Activated T-helper 17 cell treated with anti-CD3 and anti-CD28 coated beads, Interleukin-2, amount 50 U/mL, for 72 hours (primary cell): ENCODE results near the gene CFAP74. TPM values are rescaled to one million over a fixed set of nuclear protein-coding genes. Genes with fewer than 3 reads are reported as not detected.

Experiments used
- ATAC-seq: fragments of 150-1000 bp; cut with Tn5 transposase; replicated peaks from 2 replicates; pipeline ENCODE4 v1.10.0; 2021; ENCODE audit warnings: mild to moderate bottlenecking, moderate library complexity
- H3K27ac Mint-ChIP-seq: one replicate; pipeline ENCODE4 v1.8.0; 2022; ENCODE audit warnings: mixed read lengths
- H3K27me3 Mint-ChIP-seq: one replicate; pipeline ENCODE4 v1.8.0; 2022; ENCODE audit warnings: mixed read lengths
- H3K36me3 Mint-ChIP-seq: one replicate; pipeline ENCODE4 v1.8.0; 2022; ENCODE audit warnings: low read depth, mild to moderate bottlenecking, mixed read lengths
- H3K4me1 Mint-ChIP-seq: one replicate; pipeline ENCODE4 v1.8.0; 2022; ENCODE audit warnings: mixed read lengths
- H3K4me3 Mint-ChIP-seq: one replicate; pipeline ENCODE4 v1.8.0; 2022; ENCODE audit warnings: mild to moderate bottlenecking, mixed read lengths
- H3K9me3 Mint-ChIP-seq: one replicate; pipeline ENCODE4 v1.8.0; 2022; ENCODE audit warnings: mixed read lengths
- total RNA-seq, 2 donors: library from RNA; stranded (reverse); gene quantifications; one replicate each; pipeline ENCODE4 v1.2.3, GENCODE V29; 2022

CFAP74 gene
- total RNA-seq, 2 donors from 2014 or later: not detected

DNA sequence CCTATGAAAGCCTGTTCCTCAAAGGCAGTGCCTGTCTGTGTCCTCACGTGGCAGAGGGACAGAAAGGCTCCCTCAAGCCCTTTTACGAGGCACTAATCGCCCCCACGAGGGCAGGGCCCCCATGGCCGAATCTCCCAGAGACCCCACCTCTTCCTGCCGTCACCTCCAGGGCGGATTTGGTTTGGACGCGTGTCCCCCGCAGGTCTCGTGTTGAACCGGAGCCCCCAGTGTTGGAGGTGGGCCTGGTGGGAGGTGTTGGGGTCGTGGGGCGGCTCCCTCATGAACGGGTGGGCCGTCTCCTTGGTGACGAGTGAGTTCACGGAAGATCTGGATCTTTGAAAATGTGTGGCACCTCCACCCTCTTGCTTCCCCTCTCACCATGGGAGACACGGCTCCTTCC is 27.6 kb downstream of the CFAP74 start:
- Mint-ChIP-seq H3K36me3 (no peaks in the 10 kb centered on the region), H3K27ac (no peak overlapping the region), H3K4me1 (no peaks in the 10 kb centered on the region), H3K4me3 (no peak overlapping the region), H3K9me3 (no peaks in the 10 kb centered on the region), H3K27me3 (peaks cover 3% of the 10 kb centered on the region)
- ATAC-seq: no peak

DNA sequence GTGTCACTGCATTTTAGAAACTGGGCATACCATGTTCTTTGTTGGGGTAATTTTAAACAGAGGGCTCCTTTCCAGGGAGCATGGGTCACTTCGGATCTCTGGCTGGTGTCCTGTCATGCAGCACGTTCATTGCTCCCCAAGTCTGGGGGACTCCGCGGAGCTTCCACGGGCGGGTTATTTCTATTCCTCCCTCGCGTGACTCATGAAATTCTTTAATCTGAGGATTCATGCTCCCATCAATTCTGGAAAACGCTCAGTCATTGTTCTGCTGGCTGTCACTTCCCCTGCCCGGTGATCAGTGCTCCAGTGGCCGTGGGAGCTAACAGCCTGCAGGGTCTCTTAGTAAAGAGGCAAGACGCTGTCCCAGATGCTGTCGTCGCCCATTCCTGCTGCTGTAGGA is 28.1 kb downstream of the CFAP74 start:
- peaks cover 3% of the 10 kb centered on the region for H3K27me3 Mint-ChIP-seq
- no peaks in the 10 kb centered on the region for H3K9me3 Mint-ChIP-seq
- H3K36me3 Mint-ChIP-seq: no peaks in the 10 kb centered on the region
- H3K4me1 Mint-ChIP-seq: no peaks in the 10 kb centered on the region
- H3K27ac Mint-ChIP-seq: no peak overlapping the region
- ATAC-seq: no peak
- no peak overlapping the region for H3K4me3 Mint-ChIP-seq

DNA sequence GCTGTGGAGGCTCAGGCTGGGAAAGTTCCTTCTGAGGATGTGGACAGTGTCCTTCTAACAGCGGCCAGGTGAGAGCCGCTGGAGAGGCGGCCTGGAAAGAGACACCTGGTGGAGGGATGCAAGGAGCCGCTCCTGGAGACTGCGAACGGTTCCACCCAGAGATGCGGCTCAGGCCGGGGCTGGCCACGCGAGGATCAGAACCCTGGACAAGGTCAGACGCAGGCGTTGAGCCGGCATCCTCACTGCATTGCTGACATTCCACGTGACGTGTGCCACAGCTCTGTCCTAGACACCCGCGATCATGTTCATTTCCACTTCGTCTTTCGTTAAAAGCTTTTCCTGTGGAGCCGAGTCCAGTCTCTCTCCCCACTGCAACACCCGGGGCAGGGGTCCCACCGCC is 28.8 kb downstream of the CFAP74 start:
- no peaks in the 10 kb centered on the region for H3K9me3 Mint-ChIP-seq
- H3K27me3 Mint-ChIP-seq: peaks cover 3% of the 10 kb centered on the region
- H3K36me3 Mint-ChIP-seq: no peaks in the 10 kb centered on the region
- ATAC-seq: no peak
- H3K4me3 Mint-ChIP-seq: no peak overlapping the region
- no peaks in the 10 kb centered on the region for H3K4me1 Mint-ChIP-seq
- no peak overlapping the region for H3K27ac Mint-ChIP-seq

DNA sequence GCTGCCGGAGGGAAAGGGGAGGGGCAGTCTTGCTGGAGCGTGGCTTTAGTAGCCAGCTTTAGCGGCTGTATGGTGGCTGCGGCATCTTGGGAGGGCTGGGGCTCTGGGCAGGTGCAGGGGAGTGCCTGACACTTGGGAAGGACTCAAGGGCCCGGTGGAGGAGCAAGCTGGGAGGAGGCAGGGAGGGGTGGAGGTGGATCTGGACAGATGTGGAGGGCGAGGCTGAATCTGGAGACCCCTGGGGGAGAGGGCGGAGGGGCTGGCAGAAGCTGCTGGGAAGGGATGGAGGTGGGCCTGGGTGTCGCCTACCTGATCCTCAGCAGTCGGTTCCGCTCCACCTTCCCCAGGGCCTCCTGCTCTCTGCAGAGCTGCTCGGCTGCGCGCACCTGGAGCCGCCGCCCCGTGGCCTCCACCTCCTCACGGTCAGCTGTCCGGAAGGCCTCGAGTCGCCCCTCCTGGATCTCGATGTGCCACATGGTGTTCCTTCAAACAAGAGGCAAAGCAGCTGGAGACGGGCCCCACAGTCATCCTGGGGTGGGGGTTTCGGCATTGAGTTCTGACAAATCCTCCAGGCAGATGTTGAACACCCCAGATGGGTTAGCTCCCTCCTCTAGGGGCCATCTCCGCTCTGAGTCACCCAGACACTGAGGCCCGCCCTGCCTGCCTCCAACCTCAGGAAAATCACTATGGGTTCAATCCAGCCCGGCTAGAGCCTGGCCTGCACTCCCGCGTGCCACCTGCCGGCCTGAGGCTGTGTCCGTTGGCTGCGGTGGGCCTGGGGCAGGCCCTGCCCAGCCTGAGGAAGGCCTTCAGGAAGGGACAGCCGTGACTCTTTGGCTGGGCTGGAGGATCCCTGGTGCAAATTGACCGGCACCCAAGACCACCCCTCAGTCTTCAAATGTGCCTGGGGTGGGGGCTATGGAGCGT is 29.6 kb downstream of the CFAP74 start:
- no peak for ATAC-seq
- Mint-ChIP-seq H3K27ac (no peak overlapping the region), H3K9me3 (no peaks in the 10 kb centered on the region), H3K4me1 (no peaks in the 10 kb centered on the region), H3K27me3 (peaks cover 3% of the 10 kb centered on the region), H3K4me3 (no peak overlapping the region), H3K36me3 (no peaks in the 10 kb centered on the region)

DNA sequence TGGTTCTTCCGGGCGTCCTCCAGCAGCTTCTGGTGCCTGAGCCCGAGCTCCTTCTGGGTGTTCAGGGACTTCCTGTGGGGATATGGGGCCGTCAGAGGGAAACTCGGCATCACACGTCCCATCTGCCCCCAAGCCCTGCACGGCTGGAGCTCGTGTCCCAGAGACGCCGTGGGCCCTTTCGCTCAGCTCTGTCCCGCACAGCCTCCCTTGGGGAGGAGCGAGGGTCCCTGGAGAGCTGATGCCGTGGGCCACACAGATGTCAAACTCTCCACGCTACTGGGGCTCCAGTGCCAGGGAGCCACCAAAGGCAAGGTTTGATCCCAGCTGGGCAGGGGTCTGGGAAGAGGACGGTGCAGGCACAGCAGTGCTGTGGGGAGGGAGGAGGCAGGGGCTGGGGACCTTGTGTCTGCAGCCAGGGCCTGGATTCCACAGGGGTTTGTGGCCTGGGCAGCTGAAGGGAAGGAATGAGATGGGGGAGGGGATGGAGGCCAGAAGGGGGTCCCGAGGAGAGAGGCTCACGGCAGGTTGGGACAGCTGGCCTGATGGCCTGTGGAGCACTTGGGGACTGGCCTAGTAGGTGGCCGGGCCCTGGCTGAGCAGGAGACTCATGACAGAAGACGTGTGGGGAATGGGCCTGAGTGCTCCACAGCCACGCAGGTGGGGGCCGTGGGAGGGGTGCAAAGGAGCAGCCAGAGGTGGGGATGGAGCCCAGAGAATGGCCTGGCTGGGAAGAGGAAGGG is 30.4 kb downstream of the CFAP74 start:
- ATAC-seq: no peak
- H3K4me3 Mint-ChIP-seq: no peak overlapping the region
- no peaks in the 10 kb centered on the region for H3K36me3 Mint-ChIP-seq
- H3K9me3 Mint-ChIP-seq: no peaks in the 10 kb centered on the region
- no peaks in the 10 kb centered on the region for H3K4me1 Mint-ChIP-seq
- H3K27me3 Mint-ChIP-seq: peaks cover 3% of the 10 kb centered on the region
- H3K27ac Mint-ChIP-seq: no peak overlapping the region

DNA sequence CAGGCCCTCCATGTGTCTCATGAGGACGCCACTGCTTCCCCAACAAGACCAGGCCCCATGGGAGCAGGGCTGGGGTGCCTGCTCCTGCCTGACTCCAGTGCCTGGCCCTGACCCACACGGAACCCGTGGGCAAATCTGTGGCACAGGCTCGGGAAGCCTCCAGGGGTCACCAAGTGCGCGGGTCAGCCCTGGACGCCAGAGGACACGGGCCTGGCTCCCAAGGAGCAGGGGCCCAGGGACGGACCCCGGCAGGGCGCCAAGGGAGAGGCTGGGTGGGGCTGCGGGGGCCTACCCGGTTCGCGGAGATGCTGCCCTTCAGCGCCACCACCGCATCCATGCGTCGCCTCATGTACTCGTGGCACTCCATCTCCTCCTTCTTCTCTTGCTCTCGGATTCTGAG is 31.9 kb downstream of the CFAP74 start:
- H3K27me3 Mint-ChIP-seq: peaks cover 3% of the 10 kb centered on the region
- H3K4me1 Mint-ChIP-seq: no peaks in the 10 kb centered on the region
- ATAC-seq: no peak
- H3K36me3 Mint-ChIP-seq: no peaks in the 10 kb centered on the region
- no peaks in the 10 kb centered on the region for H3K9me3 Mint-ChIP-seq
- no peak overlapping the region for H3K27ac Mint-ChIP-seq
- no peak overlapping the region for H3K4me3 Mint-ChIP-seq

DNA sequence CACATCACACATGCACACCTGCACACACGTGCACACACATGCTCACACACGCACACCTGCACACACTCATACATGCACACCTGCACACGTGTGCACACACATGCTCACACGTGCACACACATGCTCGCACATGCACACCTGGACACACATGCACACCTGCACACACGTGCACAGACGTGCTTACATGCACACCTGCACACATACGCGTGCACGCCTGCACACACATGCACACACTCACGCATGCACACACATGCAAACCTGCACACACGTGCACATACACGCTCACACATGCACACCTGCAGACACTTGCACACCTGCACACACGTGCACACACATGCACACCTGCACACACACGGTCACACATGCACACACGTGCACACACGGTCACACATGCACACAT is 32.6 kb downstream of the CFAP74 start:
- no peaks in the 10 kb centered on the region for H3K36me3 Mint-ChIP-seq
- H3K27me3 Mint-ChIP-seq: peaks cover 3% of the 10 kb centered on the region
- no peak for ATAC-seq
- no peaks in the 10 kb centered on the region for H3K4me1 Mint-ChIP-seq
- H3K4me3 Mint-ChIP-seq: no peak overlapping the region
- no peak overlapping the region for H3K27ac Mint-ChIP-seq
- no peaks in the 10 kb centered on the region for H3K9me3 Mint-ChIP-seq

DNA sequence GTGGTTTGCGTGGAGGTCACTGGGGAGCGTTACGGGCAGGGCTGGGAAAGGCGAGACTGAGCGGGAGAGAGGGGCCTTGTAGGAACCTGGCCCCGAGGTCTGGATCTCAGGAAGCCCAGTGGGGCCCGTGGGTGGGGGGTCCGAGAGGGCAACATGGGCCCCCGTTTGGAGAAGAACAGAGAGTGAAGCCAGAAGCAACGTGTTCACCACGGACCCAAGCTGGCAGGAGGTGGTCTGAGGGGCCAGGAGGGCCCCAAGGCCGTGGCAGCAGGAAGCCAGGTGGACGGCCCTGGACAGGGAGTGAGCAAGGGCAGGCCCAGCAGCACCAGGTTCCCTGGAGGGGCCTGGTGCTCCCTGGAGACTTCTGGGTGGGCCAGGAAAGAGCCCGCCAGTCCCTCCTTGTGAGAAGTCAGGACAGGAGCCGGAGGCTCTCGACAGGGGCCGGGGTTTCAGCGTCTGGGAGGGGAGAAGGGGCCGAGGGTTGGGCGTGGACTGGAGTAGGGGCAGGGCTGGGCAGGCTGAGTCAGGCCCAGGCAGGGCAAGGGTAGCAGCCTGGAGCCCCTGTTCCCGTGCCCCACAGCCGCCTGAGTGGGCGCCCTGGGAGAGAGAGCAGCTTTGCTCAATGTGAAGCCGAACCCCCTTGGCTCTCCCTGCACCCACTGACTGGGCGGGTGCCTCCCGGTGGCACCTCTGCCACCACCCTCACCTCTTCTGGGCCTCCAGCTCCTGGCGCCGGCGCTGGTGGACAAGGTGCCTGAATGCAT is 33.5 kb downstream of the CFAP74 start:
- H3K9me3 Mint-ChIP-seq: no peaks in the 10 kb centered on the region
- H3K27ac Mint-ChIP-seq: no peak overlapping the region
- no peak overlapping the region for H3K4me3 Mint-ChIP-seq
- ATAC-seq: no peak
- peaks cover 3% of the 10 kb centered on the region for H3K27me3 Mint-ChIP-seq
- H3K4me1 Mint-ChIP-seq: no peaks in the 10 kb centered on the region
- no peaks in the 10 kb centered on the region for H3K36me3 Mint-ChIP-seq

DNA sequence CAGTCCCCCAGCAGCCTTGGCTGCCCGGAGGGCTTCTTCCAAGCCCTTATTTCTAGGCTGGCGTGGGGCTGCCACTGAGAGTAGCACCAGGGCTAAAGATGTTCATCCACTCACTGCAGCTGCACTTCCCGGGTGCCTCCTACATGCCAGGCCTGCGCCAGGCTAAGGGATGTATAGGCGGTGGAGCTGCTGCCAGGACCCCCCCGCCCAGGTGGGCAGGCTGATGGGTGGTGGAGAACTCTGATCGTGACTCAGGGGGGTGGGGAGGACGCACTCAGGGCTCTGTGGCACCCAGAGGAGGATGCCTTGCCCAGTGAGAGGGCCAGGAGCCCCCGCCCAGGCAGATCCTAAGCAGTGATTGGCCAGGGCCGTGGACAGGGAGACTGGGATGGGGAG is 34.1 kb downstream of the CFAP74 start:
- H3K36me3 Mint-ChIP-seq: no peaks in the 10 kb centered on the region
- peaks cover 3% of the 10 kb centered on the region for H3K27me3 Mint-ChIP-seq
- no peak overlapping the region for H3K27ac Mint-ChIP-seq
- no peak overlapping the region for H3K4me3 Mint-ChIP-seq
- no peaks in the 10 kb centered on the region for H3K9me3 Mint-ChIP-seq
- H3K4me1 Mint-ChIP-seq: no peaks in the 10 kb centered on the region
- no peak for ATAC-seq

DNA sequence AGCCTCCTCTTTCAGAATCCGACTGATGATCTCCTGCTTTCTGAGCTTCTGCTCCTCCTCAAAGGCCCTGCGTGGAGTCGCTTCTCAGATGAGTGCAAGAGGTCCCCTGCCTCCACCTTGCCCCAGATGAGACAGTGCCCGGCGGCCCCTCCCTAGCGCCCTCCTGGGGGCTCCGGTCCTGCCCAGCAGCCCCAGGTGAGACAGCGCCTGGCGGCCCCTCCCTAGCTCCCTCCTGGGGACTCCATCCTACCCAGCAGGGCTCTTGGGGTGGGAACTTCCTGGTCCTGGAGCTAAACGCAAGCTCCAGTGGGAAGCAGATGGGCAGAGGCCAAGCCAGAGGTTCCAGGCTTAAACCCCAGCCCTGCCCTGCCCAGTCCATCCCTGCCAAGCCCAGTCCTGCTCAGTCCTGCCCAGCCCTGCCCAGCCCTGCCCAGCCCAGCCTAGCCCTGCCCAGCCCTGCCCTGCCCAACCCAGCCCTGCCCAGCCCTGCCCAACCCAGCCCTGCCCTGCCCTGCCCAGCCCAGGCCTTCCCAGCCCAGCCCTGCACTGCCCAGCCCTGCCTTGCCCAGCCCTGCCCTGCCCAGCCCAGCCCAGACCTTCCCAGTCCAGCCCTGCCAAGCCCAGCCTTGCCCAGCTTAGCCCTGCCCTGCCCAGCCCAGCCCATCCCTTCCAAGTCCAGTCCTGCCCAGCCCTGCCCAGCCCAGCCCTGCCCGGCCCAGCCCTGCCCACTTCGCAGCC is 34.6 kb downstream of the CFAP74 start:
- H3K9me3 Mint-ChIP-seq: no peaks in the 10 kb centered on the region
- H3K4me1 Mint-ChIP-seq: no peaks in the 10 kb centered on the region
- peaks cover 3% of the 10 kb centered on the region for H3K27me3 Mint-ChIP-seq
- no peaks in the 10 kb centered on the region for H3K36me3 Mint-ChIP-seq
- H3K27ac Mint-ChIP-seq: no peak overlapping the region
- ATAC-seq: no peak
- no peak overlapping the region for H3K4me3 Mint-ChIP-seq

DNA sequence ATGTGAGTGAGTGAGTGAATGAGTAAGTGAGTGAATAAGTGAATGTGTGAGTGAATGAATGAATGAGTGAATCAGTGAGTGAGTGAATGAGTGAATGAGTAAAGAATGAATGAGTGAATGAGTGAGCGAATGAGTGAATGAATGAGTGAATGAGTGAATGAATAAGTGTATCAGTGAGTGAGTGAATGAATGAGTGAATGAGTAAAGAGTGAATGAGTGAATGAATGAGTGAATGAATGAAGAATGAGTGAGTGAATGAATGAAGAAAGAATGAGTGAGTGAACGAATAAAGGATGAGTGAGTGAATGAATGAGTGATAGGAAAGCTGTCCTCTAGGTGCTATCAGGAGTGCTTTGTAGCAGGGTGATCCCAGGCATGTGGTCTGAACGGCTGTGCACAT is 35.7 kb downstream of the CFAP74 start:
- Mint-ChIP-seq H3K4me3 (no peak overlapping the region), H3K36me3 (no peaks in the 10 kb centered on the region), H3K9me3 (no peaks in the 10 kb centered on the region), H3K27me3 (no peaks in the 10 kb centered on the region), H3K4me1 (no peaks in the 10 kb centered on the region), H3K27ac (no peak overlapping the region)
- ATAC-seq: no peak

DNA sequence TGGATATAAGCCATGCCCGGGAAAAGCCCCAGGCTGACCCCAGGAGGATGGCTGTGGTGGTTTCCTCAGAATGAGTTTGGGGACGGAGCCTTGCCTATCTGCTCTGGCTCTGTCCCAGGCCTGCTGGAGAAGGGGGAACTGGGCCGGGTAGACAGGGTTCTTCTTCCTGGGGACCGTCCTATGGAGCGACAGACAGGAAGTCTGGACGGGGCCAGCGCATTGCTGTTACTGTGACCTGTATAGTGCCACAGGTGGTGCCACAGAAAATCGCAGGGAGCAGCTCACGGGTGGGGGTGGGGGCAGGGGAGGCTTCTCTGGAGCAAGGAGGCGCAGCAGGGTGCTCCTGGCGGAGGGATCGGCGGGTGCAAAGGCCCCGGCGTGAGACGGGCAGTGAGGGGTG is 36.4 kb downstream of the CFAP74 start:
- H3K36me3 Mint-ChIP-seq: no peaks in the 10 kb centered on the region
- peaks cover 6% of the 10 kb centered on the region for H3K27me3 Mint-ChIP-seq
- H3K4me1 Mint-ChIP-seq: no peaks in the 10 kb centered on the region
- H3K9me3 Mint-ChIP-seq: no peaks in the 10 kb centered on the region
- H3K4me3 Mint-ChIP-seq: no peak overlapping the region
- H3K27ac Mint-ChIP-seq: no peak overlapping the region
- no peak for ATAC-seq

DNA sequence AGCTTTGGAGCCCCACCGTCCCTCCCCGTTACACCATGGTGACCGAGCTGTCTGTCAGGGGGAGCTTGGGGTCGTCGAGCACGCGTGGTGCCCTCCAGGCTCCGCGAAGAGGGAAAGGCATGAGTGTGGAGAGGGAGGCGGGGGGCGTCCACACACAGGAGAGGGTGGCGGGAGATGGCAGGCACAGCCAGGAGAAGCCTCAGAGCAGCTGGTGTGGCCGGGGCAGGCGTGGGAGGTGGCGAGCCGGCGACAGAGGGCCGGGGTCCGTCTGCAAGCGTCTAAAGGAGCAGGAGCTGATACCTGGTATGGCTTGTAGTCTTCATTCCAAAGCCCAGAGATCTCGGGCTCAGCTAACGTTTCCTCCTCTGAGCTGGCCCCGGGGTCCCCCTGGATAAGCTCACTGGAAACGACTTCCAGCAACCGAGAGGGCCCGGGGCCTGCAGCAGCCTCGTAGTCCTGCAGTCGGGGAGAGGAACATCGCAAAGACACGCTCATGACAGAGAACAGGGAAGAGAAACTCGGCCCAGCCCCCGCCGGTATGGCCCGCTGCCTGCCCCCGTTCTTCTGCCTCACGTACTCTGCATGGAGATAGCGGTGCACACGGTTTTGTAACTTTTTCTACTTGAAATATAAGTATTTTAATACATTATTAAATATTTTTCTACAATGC is 37.4 kb downstream of the CFAP74 start:
- Mint-ChIP-seq H3K9me3 (no peaks in the 10 kb centered on the region), H3K27ac (no peak overlapping the region), H3K4me3 (no peak overlapping the region), H3K4me1 (no peaks in the 10 kb centered on the region), H3K27me3 (peaks cover 12% of the 10 kb centered on the region), H3K36me3 (no peaks in the 10 kb centered on the region)
- no peak for ATAC-seq

DNA sequence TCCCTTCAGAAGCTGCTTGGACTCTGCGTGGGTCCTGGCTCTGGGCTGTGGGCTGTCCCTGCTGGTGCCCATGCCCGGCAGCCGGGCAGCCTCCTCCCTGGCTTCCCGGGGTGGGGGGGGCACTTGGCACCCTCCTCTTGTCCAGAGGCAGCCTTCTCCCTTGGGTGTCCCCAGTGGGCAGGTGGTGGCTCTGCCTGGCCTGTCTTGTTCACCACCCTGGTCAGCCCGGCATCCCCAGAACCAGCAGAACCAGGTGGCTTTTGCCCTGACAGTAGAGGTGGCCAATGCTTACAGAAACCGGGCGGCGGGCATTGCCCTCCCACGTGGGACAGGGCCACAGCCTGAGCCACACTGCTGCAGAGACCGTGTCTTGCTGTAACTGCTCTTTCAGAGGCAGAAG is 38.0 kb downstream of the CFAP74 start:
- H3K27ac Mint-ChIP-seq: no peak overlapping the region
- H3K27me3 Mint-ChIP-seq: peaks cover 18% of the 10 kb centered on the region
- no peaks in the 10 kb centered on the region for H3K36me3 Mint-ChIP-seq
- no peaks in the 10 kb centered on the region for H3K9me3 Mint-ChIP-seq
- H3K4me3 Mint-ChIP-seq: no peak overlapping the region
- no peak for ATAC-seq
- no peaks in the 10 kb centered on the region for H3K4me1 Mint-ChIP-seq
